ENCODE measurements around the gene COL13A1.

The COL13A1 gene

GRCh38 chr10:69801434-69802315, at the start of gene COL13A1:
TSS of gene COL13A1 (plus strand) at chr10:69801906. CDS start at chr10:69802424, 518 bp downstream.
- peak; percentile 75 for DNase-seq (ENCODE audit: low spot score)

GRCh38 chr10:69752479-69752878, 49.2 kb upstream of the COL13A1 start:
- no peak for DNase-seq (ENCODE audit: low spot score)

GRCh38 chr10:69756279-69756678, 45.4 kb upstream of the COL13A1 start:
- DNase-seq (ENCODE audit: low spot score): no peak

GRCh38 chr10:69757206-69757552, 44.5 kb upstream of the COL13A1 start:
- DNase-seq (ENCODE audit: low spot score): no peak

GRCh38 chr10:69757553-69758309, 44.0 kb upstream of the COL13A1 start:
- peak; percentile 68 for DNase-seq (ENCODE audit: low spot score)

GRCh38 chr10:69758310-69758728, 43.4 kb upstream of the COL13A1 start:
- no peak for DNase-seq (ENCODE audit: low spot score)

- DNase-seq (ENCODE audit: low spot score): no peak
Observed at GRCh38 chr10:69759641-69760040, 42.1 kb upstream of the COL13A1 start.

- no peak for DNase-seq (ENCODE audit: low spot score)
Observed at GRCh38 chr10:69760072-69760471, 41.6 kb upstream of the COL13A1 start.

- DNase-seq (ENCODE audit: low spot score): no peak
Observed at GRCh38 chr10:69761320-69761719, 40.4 kb upstream of the COL13A1 start.

- peak; percentile 38 for DNase-seq (ENCODE audit: low spot score)
Observed at GRCh38 chr10:69766161-69766910, 35.4 kb upstream of the COL13A1 start.

- no peak for DNase-seq (ENCODE audit: low spot score)
Observed at GRCh38 chr10:69767793-69768192, 33.9 kb upstream of the COL13A1 start.

- DNase-seq (ENCODE audit: low spot score): no peak
Observed at GRCh38 chr10:69768386-69768785, 33.3 kb upstream of the COL13A1 start.

- peak; percentile 94 for DNase-seq (ENCODE audit: low spot score)
Observed at GRCh38 chr10:69769395-69769992, 32.2 kb upstream of the COL13A1 start.

- DNase-seq (ENCODE audit: low spot score): no peak
Observed at GRCh38 chr10:69772933-69773704, 28.6 kb upstream of the COL13A1 start.

GRCh38 chr10:69774596-69774995, 27.1 kb upstream of the COL13A1 start:
- no peak for DNase-seq (ENCODE audit: low spot score)

- no peak for DNase-seq (ENCODE audit: low spot score)
Observed at GRCh38 chr10:69780077-69780476, 21.6 kb upstream of the COL13A1 start.

- DNase-seq (ENCODE audit: low spot score): no peak
Observed at GRCh38 chr10:69781576-69781975, 20.1 kb upstream of the COL13A1 start.

- DNase-seq (ENCODE audit: low spot score): no peak
Observed at GRCh38 chr10:69783515-69783914, 18.2 kb upstream of the COL13A1 start.

GRCh38 chr10:69786791-69787190, 14.9 kb upstream of the COL13A1 start:
- peak; percentile 68 for DNase-seq (ENCODE audit: low spot score)

GRCh38 chr10:69787681-69788080, 14.0 kb upstream of the COL13A1 start:
- no peak for DNase-seq (ENCODE audit: low spot score)

GRCh38 chr10:69789164-69789576, 12.5 kb upstream of the COL13A1 start:
- no peak for DNase-seq (ENCODE audit: low spot score)

All from AG08395 (cell line).